ENCODE results near the gene SH3BGRL2.

SH3BGRL2 gene

DNA sequence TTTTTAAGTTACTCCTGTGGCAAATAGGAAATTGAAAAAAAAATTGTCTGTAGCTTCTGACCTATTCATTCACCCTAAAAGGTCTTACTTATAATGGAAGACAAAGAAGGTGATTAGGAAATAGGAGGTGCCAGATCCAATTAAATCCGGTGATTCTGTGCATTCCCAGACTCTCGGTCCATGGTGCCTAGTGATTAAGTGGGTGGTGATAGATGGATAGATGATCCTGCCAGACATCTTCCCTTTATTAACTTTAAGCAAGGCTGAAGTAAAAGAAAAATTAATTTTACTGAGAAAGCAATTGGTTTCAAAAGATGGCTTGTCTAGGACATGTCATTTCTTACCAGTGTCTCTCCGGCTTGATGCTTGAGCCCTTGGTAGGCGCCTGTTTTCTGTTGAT is 80.0 kb downstream of the SH3BGRL2 start:
- H3K9ac ChIP-seq = no peak overlapping the region
- no peaks in the 10 kb centered on the region for H3K27me3 ChIP-seq (ENCODE audit: control insufficient read depth, insufficient read depth, low read length)
- H3K36me3 ChIP-seq (ENCODE audit: control insufficient read depth, insufficient read depth, low read length) = no peaks in the 10 kb centered on the region
- no peak overlapping the region for H3K27ac ChIP-seq
- TF ChIP-seq, protein P1, sequence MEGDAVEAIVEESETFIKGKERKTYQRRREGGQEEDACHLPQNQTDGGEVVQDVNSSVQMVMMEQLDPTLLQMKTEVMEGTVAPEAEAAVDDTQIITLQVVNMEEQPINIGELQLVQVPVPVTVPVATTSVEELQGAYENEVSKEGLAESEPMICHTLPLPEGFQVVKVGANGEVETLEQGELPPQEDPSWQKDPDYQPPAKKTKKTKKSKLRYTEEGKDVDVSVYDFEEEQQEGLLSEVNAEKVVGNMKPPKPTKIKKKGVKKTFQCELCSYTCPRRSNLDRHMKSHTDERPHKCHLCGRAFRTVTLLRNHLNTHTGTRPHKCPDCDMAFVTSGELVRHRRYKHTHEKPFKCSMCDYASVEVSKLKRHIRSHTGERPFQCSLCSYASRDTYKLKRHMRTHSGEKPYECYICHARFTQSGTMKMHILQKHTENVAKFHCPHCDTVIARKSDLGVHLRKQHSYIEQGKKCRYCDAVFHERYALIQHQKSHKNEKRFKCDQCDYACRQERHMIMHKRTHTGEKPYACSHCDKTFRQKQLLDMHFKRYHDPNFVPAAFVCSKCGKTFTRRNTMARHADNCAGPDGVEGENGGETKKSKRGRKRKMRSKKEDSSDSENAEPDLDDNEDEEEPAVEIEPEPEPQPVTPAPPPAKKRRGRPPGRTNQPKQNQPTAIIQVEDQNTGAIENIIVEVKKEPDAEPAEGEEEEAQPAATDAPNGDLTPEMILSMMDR (IDR thresholded peaks at IDR 0.05) = no peak
- H3K4me3 ChIP-seq (ENCODE audit: low read depth, low read length) = no peak overlapping the region
- no peak overlapping the region for H3K4me2 ChIP-seq (ENCODE audit: low read length)
- H2AFZ ChIP-seq = no peak overlapping the region
- H3K9me3 ChIP-seq (ENCODE audit: control insufficient read depth, low read length) = no peaks in the 10 kb centered on the region
- H3K4me1 ChIP-seq = peaks cover 15% of the 10 kb centered on the region
- no peaks in the 10 kb centered on the region for H3K79me2 ChIP-seq

DNA sequence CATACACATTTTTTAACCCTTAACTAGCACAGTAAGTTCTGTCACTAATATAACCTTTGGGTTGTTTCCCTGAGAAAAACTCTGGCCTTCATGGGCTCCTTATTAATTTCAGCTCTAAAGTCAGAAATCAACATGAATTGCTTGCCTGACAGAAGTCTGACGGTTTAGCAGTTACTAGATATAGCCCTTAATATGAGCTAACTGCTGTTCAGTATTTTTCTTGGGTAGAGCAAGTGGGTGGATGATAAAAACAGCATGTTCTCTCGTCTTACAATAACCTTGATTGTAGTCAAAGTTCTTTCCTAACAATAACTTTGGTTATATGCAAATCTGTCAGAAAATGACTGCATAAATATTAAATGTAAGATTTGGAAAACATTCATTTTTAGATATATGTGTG is 81.0 kb downstream of the SH3BGRL2 start:
- Histone ChIP-seq H3K4me3 (ENCODE audit: low read depth, low read length) (no peak overlapping the region), H3K79me2 (no peaks in the 10 kb centered on the region), H3K27me3 (ENCODE audit: control insufficient read depth, insufficient read depth, low read length) (no peaks in the 10 kb centered on the region), H3K27ac (no peak overlapping the region), H3K36me3 (ENCODE audit: control insufficient read depth, insufficient read depth, low read length) (no peaks in the 10 kb centered on the region), H3K9ac (no peak overlapping the region), H3K4me1 (peaks cover 15% of the 10 kb centered on the region), H3K4me2 (ENCODE audit: low read length) (no peak overlapping the region), H2AFZ (no peak overlapping the region), H3K9me3 (ENCODE audit: control insufficient read depth, low read length) (no peaks in the 10 kb centered on the region)
- TF ChIP-seq, protein P1 (IDR thresholded peaks at IDR 0.05) = no peak

DNA sequence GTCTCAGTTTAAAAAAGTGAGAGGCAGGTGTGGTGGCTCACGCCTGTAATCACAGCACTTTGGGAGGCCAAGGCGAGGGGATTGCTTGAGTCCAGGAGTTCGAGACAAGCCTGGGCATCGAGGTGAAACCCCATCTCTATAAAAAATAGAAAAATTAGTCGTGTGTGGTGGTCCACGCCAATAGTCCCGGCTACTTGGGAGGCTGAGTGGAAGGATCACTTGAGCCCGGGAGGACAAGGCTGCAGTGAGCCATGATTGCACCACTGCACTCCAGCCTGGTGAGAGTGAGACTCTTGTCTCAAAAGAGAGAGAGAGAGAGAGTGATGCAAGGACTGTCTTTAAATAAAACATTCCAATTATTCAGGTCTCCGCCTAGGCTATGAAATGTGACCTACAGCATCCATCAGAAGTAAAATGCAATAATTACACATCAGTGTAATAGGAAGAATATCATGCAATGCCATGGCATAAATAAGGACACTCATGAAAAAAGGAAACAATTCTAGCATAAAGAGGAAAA is 81.5 kb downstream of the SH3BGRL2 start:
- Histone ChIP-seq H3K4me1 (peaks cover 15% of the 10 kb centered on the region), H3K9ac (no peak overlapping the region), H3K36me3 (ENCODE audit: control insufficient read depth, insufficient read depth, low read length) (no peaks in the 10 kb centered on the region), H3K79me2 (no peaks in the 10 kb centered on the region), H3K27me3 (ENCODE audit: control insufficient read depth, insufficient read depth, low read length) (no peaks in the 10 kb centered on the region), H3K9me3 (ENCODE audit: control insufficient read depth, low read length) (no peaks in the 10 kb centered on the region), H2AFZ (no peak overlapping the region), H3K4me2 (ENCODE audit: low read length) (no peak overlapping the region), H3K27ac (no peak overlapping the region), H3K4me3 (ENCODE audit: low read depth, low read length) (no peak overlapping the region)
- TF ChIP-seq, protein P1 (IDR thresholded peaks at IDR 0.05) = no peak

DNA sequence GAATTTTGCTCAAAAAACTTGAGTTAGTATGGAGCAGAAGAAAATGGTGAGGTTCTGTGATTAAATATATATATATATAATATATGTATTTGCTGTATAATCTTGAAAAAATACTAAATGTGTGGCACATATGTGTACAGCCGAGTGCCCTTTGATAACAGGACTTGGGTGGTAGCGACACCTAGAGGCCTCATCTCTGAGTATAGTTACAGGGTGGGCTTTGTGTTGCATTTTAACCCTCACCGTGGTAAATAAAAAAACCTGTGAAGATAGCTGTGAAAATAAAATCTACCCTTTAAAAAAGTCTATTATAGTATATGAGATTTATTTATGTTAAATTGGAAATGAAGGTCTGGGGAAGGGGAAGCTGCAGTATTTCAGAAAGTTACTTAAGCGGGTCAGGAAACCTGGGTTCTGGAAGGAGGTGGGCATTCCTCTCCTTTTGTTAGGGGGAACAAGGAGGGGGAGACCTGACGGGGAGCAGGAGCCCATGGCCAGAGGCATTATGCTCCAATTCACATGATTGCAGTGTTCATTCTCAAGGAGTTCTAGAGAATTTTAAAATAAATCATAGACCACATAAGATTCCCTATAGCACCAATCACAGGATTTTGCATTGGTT is 82.7 kb downstream of the SH3BGRL2 start:
- TF ChIP-seq, protein P1 (IDR thresholded peaks at IDR 0.05) = peak; percentile 74

DNA sequence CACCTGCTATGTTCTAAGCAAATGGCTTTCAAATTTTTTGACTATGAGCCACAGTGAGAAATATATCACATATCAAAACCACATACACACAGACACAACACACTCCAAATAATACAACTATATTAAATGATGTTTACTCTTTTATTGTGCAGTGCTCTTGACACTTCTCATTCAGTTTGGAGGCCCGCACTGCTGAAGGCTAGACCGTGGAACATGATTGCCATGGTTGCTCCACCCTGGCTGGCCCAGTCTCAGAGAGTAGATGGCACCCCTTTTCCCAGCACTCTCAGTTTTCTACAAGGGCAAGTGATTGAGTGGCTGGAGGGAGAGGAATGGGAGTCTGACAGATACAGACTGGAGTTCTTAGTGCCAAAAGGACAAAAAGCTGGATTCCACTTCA is 86.9 kb downstream of the SH3BGRL2 start:
- no peak overlapping the region for H3K4me3 ChIP-seq (ENCODE audit: low read depth, low read length)
- peaks cover 8% of the 10 kb centered on the region for H3K4me1 ChIP-seq
- H3K27me3 ChIP-seq (ENCODE audit: control insufficient read depth, insufficient read depth, low read length) = no peaks in the 10 kb centered on the region
- H3K9ac ChIP-seq = no peak overlapping the region
- no peak overlapping the region for H2AFZ ChIP-seq
- H3K36me3 ChIP-seq (ENCODE audit: control insufficient read depth, insufficient read depth, low read length) = no peaks in the 10 kb centered on the region
- no peak overlapping the region for H3K4me2 ChIP-seq (ENCODE audit: low read length)
- no peak overlapping the region for H3K27ac ChIP-seq
- TF ChIP-seq, protein P1 (IDR thresholded peaks at IDR 0.05) = no peak
- no peaks in the 10 kb centered on the region for H3K9me3 ChIP-seq (ENCODE audit: control insufficient read depth, low read length)
- no peaks in the 10 kb centered on the region for H3K79me2 ChIP-seq

More for the DNA sequence above, 82.7 kb downstream of the SH3BGRL2 start:
- Histone ChIP-seq H3K4me2 (ENCODE audit: low read length) (no peak overlapping the region), H3K27ac (no peak overlapping the region), H3K4me3 (ENCODE audit: low read depth, low read length) (no peak overlapping the region), H3K4me1 (peaks cover 15% of the 10 kb centered on the region), H3K27me3 (ENCODE audit: control insufficient read depth, insufficient read depth, low read length) (no peaks in the 10 kb centered on the region), H3K36me3 (ENCODE audit: control insufficient read depth, insufficient read depth, low read length) (no peaks in the 10 kb centered on the region), H3K79me2 (no peaks in the 10 kb centered on the region), H3K9ac (no peak overlapping the region), H2AFZ (no peak overlapping the region), H3K9me3 (ENCODE audit: control insufficient read depth, low read length) (no peaks in the 10 kb centered on the region)
